GM23338 (cell line): ENCODE data around the gene SLC36A3. TPM values are rescaled to one million over a fixed set of nuclear protein-coding genes. Genes with fewer than 3 reads are reported as not detected.

Experiments used
- ATAC-seq: fragments of 200-7000 bp; cut with Tn5 transposase; 3 replicates; pipeline ENCODE4 v1.9.1; 2020
- DNase-seq: peaks from one replicate; pipeline ENCODE4 v3.0.0-alpha.2; 2015; ENCODE audit warnings: low spot score
- H2AFZ ChIP-seq: fragments of 200-600 bp; sonication (generic); 2 replicates; pipeline ENCODE4 v1.8.0; 2016; ENCODE audit warnings: antibody characterized with exemption, mild to moderate bottlenecking, moderate library complexity
- H3F3A ChIP-seq: fragments of 200-600 bp; sonication (generic); replicated peaks from 2 replicates; pipeline ENCODE4 v1.8.0; 2017; ENCODE audit warnings: antibody characterized with exemption, mixed run types, low read depth
- H3K27ac ChIP-seq: fragments of 200-600 bp; sonication (generic); 2 replicates; pipeline ENCODE4 v1.6.1; 2016; ENCODE audit warnings: low read depth
- H3K27me3 ChIP-seq: fragments of 200-600 bp; sonication (generic); 2 replicates; pipeline ENCODE4 v1.8.0; 2016; ENCODE audit warnings: mild to moderate bottlenecking, mixed run types, moderate library complexity; ENCODE audit not compliant: insufficient read depth
- H3K36me3 ChIP-seq: fragments of 200-600 bp; sonication (generic); 2 replicates; pipeline ENCODE4 v1.8.0; 2016; ENCODE audit warnings: mild to moderate bottlenecking; ENCODE audit not compliant: insufficient read depth
- H3K4me1 ChIP-seq: fragments of 200-600 bp; sonication (generic); 2 replicates; pipeline ENCODE4 v1.8.0; 2016; ENCODE audit warnings: mild to moderate bottlenecking, moderate library complexity; ENCODE audit not compliant: insufficient read depth
- H3K4me2 ChIP-seq: fragments of 200-600 bp; sonication (generic); 2 replicates; pipeline ENCODE4 v1.7.1; 2017; ENCODE audit warnings: mixed run types
- H3K4me3 ChIP-seq: fragments of 200-600 bp; sonication (generic); 2 replicates; pipeline ENCODE4 v1.6.1; 2016; ENCODE audit warnings: mixed run types
- H3K79me2 ChIP-seq: fragments of 200-600 bp; sonication (generic); replicated peaks from 2 replicates; pipeline ENCODE4 v1.8.0; 2017; ENCODE audit warnings: mild to moderate bottlenecking; ENCODE audit not compliant: insufficient read depth
- H3K9me2 ChIP-seq: fragments of 200-600 bp; sonication (generic); 2 replicates; pipeline ENCODE4 v1.8.0; 2017; ENCODE audit not compliant: insufficient read depth
- H4K20me1 ChIP-seq: fragments of 200-600 bp; sonication (generic); replicated peaks from 2 replicates; pipeline ENCODE4 v1.8.0; 2017; ENCODE audit warnings: mild to moderate bottlenecking; ENCODE audit not compliant: insufficient read depth
- H3K27ac Mint-ChIP-seq: 2 replicates; pipeline ENCODE4 v1.8.0; 2020; ENCODE audit warnings: inconsistent platforms, mild to moderate bottlenecking, moderate library complexity, mixed read lengths
- H3K27me3 Mint-ChIP-seq: 3 replicates; pipeline ENCODE4 v1.8.0; 2022; ENCODE audit warnings: low read depth, mild to moderate bottlenecking, moderate library complexity, mixed read lengths, inconsistent platforms; ENCODE audit not compliant: insufficient read depth, poor library complexity
- H3K36me3 Mint-ChIP-seq: 3 replicates; pipeline ENCODE4 v1.8.0; 2021; ENCODE audit warnings: low read depth, mild to moderate bottlenecking, inconsistent platforms, moderate library complexity, mixed read lengths
- H3K4me1 Mint-ChIP-seq: 3 replicates; pipeline ENCODE4 v1.8.0; 2020; ENCODE audit warnings: mild to moderate bottlenecking, inconsistent platforms, mixed read lengths
- H3K4me3 Mint-ChIP-seq: 3 replicates; pipeline ENCODE4 v1.8.0; 2021; ENCODE audit warnings: moderate library complexity, mild to moderate bottlenecking, inconsistent platforms, mixed read lengths
- H3K9me3 Mint-ChIP-seq: 3 replicates; pipeline ENCODE4 v1.8.0; 2020; ENCODE audit warnings: moderate library complexity, mild to moderate bottlenecking, inconsistent platforms, mixed read lengths
- CREB1 ChIP-seq: fragments of 250-450 bp; sonication (Bioruptor Pico); IDR thresholded peaks from 2 replicates; pipeline ENCODE4 v1.5.0; 2020; ENCODE audit warnings: low read depth, mild to moderate bottlenecking, moderate library complexity
- CTCF ChIP-seq, 2 experiments: fragments of 200-600 bp in 1 of 2; sonication (generic) in 1 of 2; conservative IDR thresholded peaks; 2 replicates each; pipeline versions ENCODE4 v1.5.1 to v1.6.1; 2016 to 2017; ENCODE audit warnings: antibody characterized with exemption in 2 of 2, low read depth in 2 of 2, mild to moderate bottlenecking in 2 of 2, moderate library complexity in 1 of 2
- ETS1 ChIP-seq: IDR thresholded peaks from 2 replicates; pipeline ENCODE4 v1.6.1; 2016; ENCODE audit warnings: antibody characterized with exemption
- EZH2 ChIP-seq: fragments of 200-600 bp; sonication (generic); IDR thresholded peaks from one replicate; pipeline ENCODE4 v1.8.0; 2017; ENCODE audit warnings: antibody characterized with exemption, mild to moderate bottlenecking, low read depth; ENCODE audit not compliant: unreplicated experiment
- EZH2phosphoT487 ChIP-seq: fragments of 200-600 bp; sonication (generic); IDR thresholded peaks from one replicate; pipeline ENCODE4 v1.8.1; 2018; ENCODE audit warnings: antibody characterized with exemption; ENCODE audit not compliant: unreplicated experiment
- JUNB ChIP-seq: IDR thresholded peaks from one replicate; pipeline ENCODE4 v1.6.1; 2016; ENCODE audit warnings: antibody characterized with exemption; ENCODE audit not compliant: unreplicated experiment
- NANOG ChIP-seq: IDR thresholded peaks from 2 replicates; pipeline ENCODE4 v1.6.1; 2016; ENCODE audit warnings: antibody characterized with exemption, borderline replicate concordance
- POLR2AphosphoS5 ChIP-seq: IDR thresholded peaks from 2 replicates; pipeline ENCODE4 v1.6.1; 2016; ENCODE audit warnings: antibody characterized with exemption, low read depth
- REST ChIP-seq: IDR thresholded peaks from one replicate; pipeline ENCODE4 v1.6.1; 2018; ENCODE audit warnings: antibody characterized with exemption; ENCODE audit not compliant: unreplicated experiment
- STAT1 ChIP-seq: IDR thresholded peaks from one replicate; pipeline ENCODE4 v1.6.1; 2016; ENCODE audit warnings: antibody characterized with exemption; ENCODE audit not compliant: unreplicated experiment
- ZNF114 ChIP-seq: fragments of 250-450 bp; sonication (Bioruptor Pico); IDR thresholded peaks from 2 replicates; pipeline ENCODE4 v1.5.0; 2020; ENCODE audit warnings: mild to moderate bottlenecking, moderate library complexity
- ZNF331 ChIP-seq: fragments of 250-450 bp; sonication (Bioruptor Pico); IDR thresholded peaks from 2 replicates; pipeline ENCODE4 v1.5.0; 2020; ENCODE audit warnings: low read depth, mild to moderate bottlenecking, moderate library complexity
- ZNF462 ChIP-seq: fragments of 250-450 bp; sonication (Bioruptor Pico); IDR thresholded peaks from 2 replicates; pipeline ENCODE4 v1.5.0; 2020; ENCODE audit warnings: mild to moderate bottlenecking, moderate library complexity
- polyA plus RNA-seq: library from polyadenylated mRNA; unstranded; fragments of >200 nt; fragmentation: Nextera tagmentation; extraction: Ambion mirVana; gene quantifications from 2 replicates; pipeline ENCODE4 v1.2.1, GENCODE V29; 2016
- total RNA-seq: library from RNA; depleted of rRNA; stranded (reverse); fragments of >200 nt; shearing (Covaris generic); gene quantifications from 2 replicates; pipeline ENCODE4 v1.2.3, GENCODE V29; 2014

SLC36A3 gene
- total and polyA plus RNA-seq, 2 experiments from 2014 or later = not detected

- Histone ChIP-seq H3K4me3 (no peak overlapping the region), H3K79me2 (no peaks in the 10 kb centered on the region), H3F3A (no peaks in the 10 kb centered on the region), H3K4me1 (peaks cover 8% of the 10 kb centered on the region; the same call in 1 of the 2 replicates), H3K27me3 (no peaks in the 10 kb centered on the region), H3K27ac (no peak overlapping the region), H3K9me2 (no peaks in the 10 kb centered on the region), H4K20me1 (no peaks in the 10 kb centered on the region), H3K4me2 (no peak overlapping the region), H3K36me3 (no peaks in the 10 kb centered on the region), H2AFZ (no peak overlapping the region)
- no peak overlapping the region for H3K4me3 Mint-ChIP-seq
- no peaks in the 10 kb centered on the region; the same call in 2 of the 3 replicates for H3K9me3 Mint-ChIP-seq
- no peak overlapping the region for H3K27ac Mint-ChIP-seq
- DNase-seq (no peak), ATAC-seq (no peak)
- H3K27me3 Mint-ChIP-seq = peaks cover 2% of the 10 kb centered on the region
- H3K4me1 Mint-ChIP-seq = peaks cover 18% of the 10 kb centered on the region; the same call in 2 of the 3 replicates
- no peaks in the 10 kb centered on the region for H3K36me3 Mint-ChIP-seq
- TF ChIP-seq EZH2 = no peak
- no peak for TF ChIP-seq REST
- TF ChIP-seq NANOG = no peak
- TF ChIP-seq JUNB = no peak
- no peak for TF ChIP-seq CTCF (conservative IDR thresholded peaks at IDR 0.05; ENCODE audit: low read depth in 2 of 2)
- no peak for TF ChIP-seq ETS1
- TF ChIP-seq CREB1 (CRISPR knock-in tag) = no peak
- TF ChIP-seq ZNF331 (CRISPR knock-in tag) = no peak
- TF ChIP-seq ZNF114 (CRISPR knock-in tag) = no peak
- TF ChIP-seq ZNF462 (CRISPR knock-in tag) = no peak
- TF ChIP-seq EZH2phosphoT487 = no peak
- no peak for TF ChIP-seq STAT1
- no peak for TF ChIP-seq POLR2AphosphoS5
These were observed 59.4 kb downstream of the SLC36A3 start for GRCh38 chr5:151244206-151244605.
